CD4-positive, alpha-beta T cell treated with Interleukin-4 for 4 hours (primary cell): Measurements from ENCODE around the gene CDCA3.

Experiments used
- DNase-seq: peaks from one replicate; pipeline ENCODE4 v3.0.0-alpha.2; 2020

CDCA3 gene

DNA sequence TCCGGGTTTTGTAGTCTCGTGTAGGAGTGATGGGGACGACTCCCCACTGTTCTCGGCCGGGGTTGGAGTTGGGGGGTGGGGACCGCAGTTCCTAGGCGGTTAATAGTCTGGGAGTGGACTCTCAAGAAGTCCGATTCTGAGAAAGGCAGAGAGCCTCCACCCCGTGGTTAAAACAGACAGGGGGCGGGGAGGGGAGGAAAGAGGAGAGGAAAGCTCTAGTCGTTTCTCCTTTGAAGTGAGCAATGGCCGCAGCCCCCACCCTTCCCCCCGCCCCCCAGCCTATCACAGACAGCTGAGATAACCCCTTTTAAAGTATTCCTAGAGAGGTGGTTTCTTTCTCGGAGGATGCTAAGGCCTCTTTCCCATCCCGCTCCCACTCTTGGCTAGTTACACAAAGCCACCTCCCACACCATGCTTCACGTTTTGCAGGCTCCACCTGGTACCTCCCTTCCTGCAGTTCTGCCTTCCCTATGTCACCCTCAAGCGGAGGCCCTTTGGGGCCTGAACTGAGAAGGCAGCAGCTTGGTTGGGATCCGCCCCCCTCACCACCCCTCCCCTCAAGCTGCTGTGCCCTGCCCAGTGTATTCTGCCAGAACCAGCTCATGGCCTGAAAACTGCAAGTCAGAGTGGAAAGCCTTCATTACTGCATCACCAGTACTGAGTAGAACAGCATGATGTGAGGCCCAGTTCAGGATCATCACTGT lies 1.7 kb upstream of the CDCA3 start:
- peak; percentile 73 for DNase-seq

DNA sequence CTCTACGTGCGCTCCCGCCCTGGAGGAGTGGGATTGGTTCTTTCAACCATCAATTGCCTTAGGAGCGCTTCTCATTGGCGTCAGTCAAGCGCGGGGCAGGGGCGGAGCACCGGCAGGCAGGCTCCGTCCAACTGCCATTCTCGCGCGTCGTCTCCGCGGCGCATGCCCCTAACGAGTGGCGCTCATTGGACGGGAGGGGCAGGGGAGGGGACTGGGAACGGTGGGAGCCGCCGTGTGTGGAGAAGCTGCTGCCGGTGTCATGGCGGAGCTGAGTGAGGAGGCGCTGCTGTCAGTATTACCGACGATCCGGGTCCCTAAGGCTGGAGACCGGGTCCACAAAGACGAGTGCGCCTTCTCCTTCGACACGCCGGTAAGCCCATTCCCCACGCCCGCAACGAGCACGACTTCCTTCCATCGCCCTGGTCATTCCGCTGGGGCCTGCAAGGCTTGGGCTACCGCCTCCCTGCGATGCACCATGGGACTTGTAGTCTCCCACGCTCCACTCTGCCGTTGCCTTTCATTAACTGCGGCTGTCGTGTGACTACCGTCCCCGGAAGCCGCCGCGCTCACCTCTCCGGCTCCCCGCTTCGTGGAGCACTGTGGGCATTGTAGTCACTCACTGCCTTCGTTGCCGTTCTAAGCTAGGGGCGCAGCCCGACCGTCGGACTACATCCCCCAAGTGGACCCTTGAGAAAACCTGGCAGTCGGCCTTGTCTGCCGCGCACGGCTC lies 1.0 kb upstream of the CDCA3 start, which contains the start of gene USP5:
Gene USP5, plus strand, starts transcription at position 230 of the 730 bp plus-strand sequence. Its CDS starts 30 bp downstream, at position 260.
- peak; percentile 99 for DNase-seq

- DNase-seq, result no peak
Observed at GRCh38 chr12:6850796-6851152, 312 bp downstream of the CDCA3 start.

GRCh38 chr12:6849976-6850560 lies 1.0 kb downstream of the CDCA3 start:
- no peak for DNase-seq

DNA sequence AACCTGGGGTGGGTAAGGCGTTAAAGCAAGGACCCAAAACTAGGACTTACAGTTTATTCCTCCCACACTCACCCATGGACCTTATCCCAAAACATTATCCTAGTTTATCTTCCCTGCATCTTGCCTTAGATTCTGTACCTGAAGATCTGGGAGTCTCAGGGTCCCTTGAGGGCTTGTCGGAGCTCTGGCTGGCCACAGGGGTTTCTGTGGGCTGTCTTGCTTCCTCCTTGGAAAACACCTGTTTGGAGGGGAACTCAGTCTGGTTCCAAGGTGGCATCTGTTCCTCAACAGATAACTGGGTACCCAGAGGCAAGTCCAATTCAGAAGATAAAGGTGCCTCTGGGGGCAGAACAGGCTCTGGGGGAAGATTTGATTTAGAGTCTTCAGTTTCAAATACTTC lies 1.7 kb downstream of the CDCA3 start:
- DNase-seq, result no peak

GRCh38 chr12:6847676-6848075 lies 3.4 kb downstream of the CDCA3 start:
- no peak for DNase-seq

DNA sequence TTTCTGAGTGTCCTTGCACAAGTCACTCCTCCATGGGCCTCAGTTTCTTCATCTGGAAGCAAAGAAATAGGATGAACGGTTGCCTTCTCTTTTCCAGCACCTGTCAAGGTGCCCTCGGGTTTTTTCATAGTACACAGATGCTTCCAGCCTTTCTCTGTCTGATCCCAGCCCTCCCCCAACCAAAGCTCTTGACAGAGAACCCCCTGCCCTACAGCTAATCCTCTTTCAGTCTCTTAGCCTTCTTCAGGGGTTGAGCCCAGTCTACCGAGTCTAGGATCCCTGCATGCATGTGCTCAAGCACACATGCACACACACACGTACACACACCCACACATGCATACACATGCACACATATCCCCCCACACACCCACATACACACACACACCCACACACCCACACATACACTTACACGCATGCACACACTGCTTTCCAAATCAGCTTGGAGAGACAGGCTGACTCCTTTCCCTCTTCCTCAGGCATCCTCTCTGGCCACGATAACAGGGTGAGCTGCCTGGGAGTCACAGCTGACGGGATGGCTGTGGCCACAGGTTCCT lies 4.7 kb downstream of the CDCA3 start:
- no peak for DNase-seq

GRCh38 chr12:6845395-6845794 lies 5.7 kb downstream of the CDCA3 start:
- no peak for DNase-seq

- no peak for DNase-seq
Observed at GRCh38 chr12:6843118-6843902, 7.8 kb downstream of the CDCA3 start.

GRCh38 chr12:6842075-6842474 lies 9.0 kb downstream of the CDCA3 start:
- no peak for DNase-seq

- DNase-seq, result no peak
Observed at GRCh38 chr12:6840761-6841515, 10.1 kb downstream of the CDCA3 start, which contains the start of gene GNB3. TSS of gene GNB3 (plus strand) at chr12:6840925. CDS start at chr12:6841288, 363 bp downstream.

DNA sequence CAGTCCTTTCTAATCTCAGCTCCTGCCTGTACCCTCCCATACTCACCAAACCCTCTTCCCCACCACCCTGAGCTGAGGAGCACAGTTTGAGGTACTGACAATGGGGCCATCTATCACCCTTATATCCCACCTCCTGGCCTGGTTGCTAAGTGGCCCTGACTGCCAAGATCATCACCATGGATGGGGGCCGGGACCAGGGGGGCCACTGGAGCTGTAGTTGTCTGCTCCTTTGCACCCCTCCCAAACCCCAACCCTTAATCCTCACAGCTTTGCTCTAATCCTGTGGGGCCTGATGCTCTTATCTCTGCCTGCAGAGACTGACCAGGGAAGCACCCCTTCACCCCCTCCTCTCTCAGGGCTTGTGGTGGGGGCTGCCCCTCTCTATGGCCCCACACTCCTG lies 10.8 kb downstream of the CDCA3 start:
- no peak for DNase-seq

DNA sequence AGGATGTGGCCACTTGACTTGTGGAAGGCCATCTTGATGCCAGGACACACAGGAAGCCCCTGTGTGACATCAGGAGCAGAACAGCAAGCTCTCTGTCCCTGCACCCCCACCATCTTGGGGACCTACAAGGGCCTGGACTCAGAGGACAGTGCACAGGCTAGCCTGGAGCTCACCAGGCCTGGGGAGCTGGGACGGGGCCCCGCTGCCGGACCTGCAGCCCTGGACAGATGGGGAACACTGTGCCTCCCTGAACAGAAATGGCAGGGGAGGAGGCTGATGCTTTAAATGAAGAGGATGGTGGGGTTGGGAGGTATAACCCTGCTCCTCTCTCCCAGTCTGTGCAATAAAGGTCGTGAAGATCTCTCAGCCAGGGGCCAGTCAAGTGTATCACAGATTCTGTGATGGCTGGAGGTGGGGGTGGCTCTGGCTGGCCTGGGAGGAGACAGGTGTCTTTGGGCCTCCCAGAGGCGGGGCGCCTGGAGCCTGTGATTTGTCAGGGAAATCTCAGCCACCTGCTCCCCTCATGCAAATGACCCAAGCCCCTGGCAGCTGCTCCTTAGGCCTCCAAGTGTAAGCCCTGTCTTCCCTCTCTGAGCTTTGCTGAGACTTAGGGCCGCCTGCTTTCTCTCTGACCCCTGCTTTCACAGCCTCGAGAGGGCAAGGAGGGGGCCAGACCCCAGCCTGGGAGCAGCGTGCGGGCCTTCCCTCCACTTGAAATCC lies 11.4 kb downstream of the CDCA3 start:
- DNase-seq, result no peak

GRCh38 chr12:6838854-6839253 lies 12.2 kb downstream of the CDCA3 start:
- no peak for DNase-seq

- DNase-seq, result no peak
Observed at GRCh38 chr12:6837370-6838060, 13.6 kb downstream of the CDCA3 start.

DNA sequence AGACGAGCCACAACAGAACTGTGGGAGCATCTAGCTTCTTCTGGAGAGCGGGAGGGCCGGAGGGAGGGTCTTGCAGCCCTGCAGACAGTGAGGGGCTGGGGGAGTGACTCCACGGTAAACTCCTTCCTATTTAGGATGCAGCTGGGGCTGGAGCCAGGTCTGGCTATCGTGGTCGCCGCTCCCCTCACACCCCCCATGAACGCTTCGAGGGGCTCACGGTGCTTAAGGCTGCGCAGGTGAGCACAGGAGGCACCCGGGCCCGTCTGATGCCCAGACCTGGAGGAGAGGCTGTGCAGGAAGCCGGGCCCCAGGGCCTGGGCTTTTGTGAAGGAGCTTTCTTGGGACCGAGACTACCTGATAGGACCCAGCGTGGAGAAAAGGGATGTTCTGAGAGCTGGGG lies 14.2 kb downstream of the CDCA3 start:
- no peak for DNase-seq

- DNase-seq, result no peak
Observed at GRCh38 chr12:6834873-6835272, 16.2 kb downstream of the CDCA3 start.

- DNase-seq, result no peak
Observed at GRCh38 chr12:6834254-6834653, 16.8 kb downstream of the CDCA3 start.

DNA sequence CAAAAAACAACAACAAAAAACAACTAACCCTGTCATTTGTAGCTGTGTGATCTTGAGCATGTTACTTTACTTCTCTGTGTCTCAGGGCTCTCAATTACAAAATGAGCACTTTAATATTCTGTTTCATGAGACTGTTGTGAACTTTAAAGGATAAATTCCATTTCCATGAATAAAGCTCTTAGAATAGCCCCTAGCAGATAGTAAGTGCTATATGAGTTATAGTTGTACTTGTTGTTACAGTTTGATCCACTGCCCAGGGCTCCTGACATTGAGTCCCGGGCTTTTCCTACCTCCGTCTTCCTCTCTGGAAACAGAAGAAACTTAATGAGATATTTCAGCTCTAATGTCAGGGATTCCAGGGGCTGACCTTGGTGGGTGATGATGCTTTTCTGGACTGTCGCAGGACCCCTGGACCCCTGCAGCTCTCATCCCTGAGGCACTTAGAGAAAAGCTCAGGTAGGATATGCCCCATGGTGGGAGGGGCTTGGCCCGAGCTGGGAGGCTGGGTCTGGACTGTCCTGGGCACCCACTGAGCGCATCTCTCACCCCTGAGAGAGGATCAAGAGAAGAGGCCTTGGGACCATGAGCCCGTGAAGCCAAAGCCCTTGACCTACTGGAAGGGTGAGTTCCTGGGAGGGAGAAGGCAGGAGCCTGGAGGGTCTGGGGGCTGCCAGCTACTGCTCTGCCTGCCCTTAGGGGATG lies 17.7 kb downstream of the CDCA3 start:
- no peak for DNase-seq

DNA sequence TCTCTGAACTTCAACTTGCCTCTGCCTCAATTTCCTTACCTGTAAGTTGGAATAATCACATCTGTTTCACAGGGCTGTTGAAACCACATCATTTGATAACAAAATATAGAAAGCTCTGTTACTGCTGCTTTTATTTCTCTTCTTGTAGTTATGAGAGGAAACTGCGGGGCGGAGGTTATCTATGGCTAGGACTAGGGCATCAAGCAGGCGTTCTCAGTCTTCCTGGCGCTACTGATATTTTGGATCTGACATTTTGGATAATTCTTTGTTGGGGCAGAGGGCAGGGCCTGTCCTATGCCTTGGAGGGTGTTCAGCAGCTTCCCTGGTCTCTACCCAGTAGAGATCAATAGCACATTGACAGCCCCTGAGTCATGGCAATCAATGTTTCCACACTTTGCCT lies 19.0 kb downstream of the CDCA3 start:
- no peak for DNase-seq
